GM12878 (cell line): ENCODE results near the gene ANKRD40CL. TPM values are rescaled to one million over a fixed set of nuclear protein-coding genes. Genes with fewer than 3 reads are reported as not detected.

ENCODE experiments used
- ATAC-seq: fragments of 200-7000 bp; cut with Tn5 transposase; 3 replicates; pipeline ENCODE4 v1.9.1; 2020; ENCODE audit warnings: mild to moderate bottlenecking, moderate library complexity
- BruUV-seq: library from RNA; stranded (reverse); fragments of 400-500 nt; replicated peaks from 2 replicates; lab custom pipeline; 2021; lab: Mats Ljungman, UMichigan
- CTCF ChIA-PET: fragments of 300-600 bp; sonication (Branson Sonifier 250); formaldehyde crosslinking; extraction: SDS; loops from one replicate; lab custom pipeline; 2021; ENCODE audit warnings: inconsistent platforms; lab: Yijun Ruan, JAX
- POLR2A ChIA-PET: fragments of 350-600 bp; formaldehyde crosslinking; extraction: SDS; loops from one replicate; lab custom pipeline; 2021; ENCODE audit warnings: inconsistent platforms; lab: Charles Lee
- RAD21 ChIA-PET: fragments of 300-600 bp; sonication (Branson Sonifier 250); formaldehyde crosslinking; loops from one replicate; lab custom pipeline; 2023; ENCODE audit warnings: antibody characterized with exemption; ENCODE audit not compliant: unreplicated experiment; lab: Charles Lee
- SMC1A ChIA-PET: fragments of 300-600 bp; sonication (Branson Sonifier 250); formaldehyde crosslinking; loops from one replicate; lab custom pipeline; 2023; ENCODE audit not compliant: unreplicated experiment, uncharacterized antibody; lab: Charles Lee
- DNase-seq: peaks from one replicate; pipeline ENCODE4 v3.0.0-alpha.2; 2011; ENCODE audit warnings: low read depth, low spot score
- FAIRE-seq: peaks from 3 replicates; lab custom pipeline; 2011; peaks lifted over from hg19 to GRCh38; lab: Jason Lieb, UNC
- H2AFZ ChIP-seq: 2 replicates; pipeline ENCODE4 v1.6.0; 2011; ENCODE audit warnings: low read depth, low read length, control low read depth; ENCODE audit not compliant: control insufficient read depth
- H3K27ac ChIP-seq: 2 replicates; pipeline ENCODE4 v1.5.1; 2011; ENCODE audit warnings: control low read depth; ENCODE audit not compliant: control insufficient read depth, insufficient read depth
- H3K27me3 ChIP-seq, 2 experiments: replicated peaks in 1 of 2; 2 replicates each; pipeline versions ENCODE4 v1.6.0 to v1.6.1; 2011; ENCODE audit warnings: low read length in 1 of 2; ENCODE audit not compliant: control insufficient read depth in 2 of 2, insufficient read depth in 2 of 2
- H3K36me3 ChIP-seq, 2 experiments: 2 replicates each; pipeline ENCODE4 v1.5.1; 2011; ENCODE audit warnings: low read length in 1 of 2; ENCODE audit not compliant: control insufficient read depth in 2 of 2, insufficient read depth in 2 of 2
- H3K4me1 ChIP-seq: 2 replicates; pipeline ENCODE4 v1.6.1; 2011; ENCODE audit warnings: mild to moderate bottlenecking, low read length, moderate library complexity, mixed read lengths; ENCODE audit not compliant: control insufficient read depth, insufficient read depth
- H3K4me2 ChIP-seq: 2 replicates; pipeline ENCODE4 v1.6.0; 2011; ENCODE audit warnings: control low read depth; ENCODE audit not compliant: control insufficient read depth, insufficient read depth
- H3K4me3 ChIP-seq: fragments of 200-600 bp; sonication (generic); 2 replicates; pipeline ENCODE4 v1.5.1; 2016
- H3K79me2 ChIP-seq: 2 replicates; pipeline ENCODE4 v1.6.0; 2011; ENCODE audit warnings: low read length; ENCODE audit not compliant: control insufficient read depth, insufficient read depth
- H3K9ac ChIP-seq: 2 replicates; pipeline ENCODE4 v1.8.0; 2011; ENCODE audit warnings: low read length, control low read depth, mixed read lengths; ENCODE audit not compliant: control insufficient read depth, insufficient read depth
- H3K9me3 ChIP-seq: replicated peaks from 3 replicates; pipeline ENCODE4 v1.5.1; 2011; ENCODE audit warnings: mild to moderate bottlenecking, low read length; ENCODE audit not compliant: control insufficient read depth, insufficient read depth
- H4K20me1 ChIP-seq: 2 replicates; pipeline ENCODE4 v1.6.0; 2011; ENCODE audit not compliant: control insufficient read depth, insufficient read depth
- NFYB ChIP-seq: IDR thresholded peaks from 2 replicates; pipeline ENCODE4 v1.6.1; 2011; ENCODE audit warnings: low read depth, mild to moderate bottlenecking, low read length, improper control_type of control experiment, moderate library complexity; ENCODE audit not compliant: insufficient read depth
- TCF3 ChIP-seq: IDR thresholded peaks from 2 replicates; pipeline ENCODE4 v1.6.1; 2012; ENCODE audit warnings: low read depth, mild to moderate bottlenecking, low read length, borderline replicate concordance; ENCODE audit not compliant: insufficient read depth
- WGBS: methylation state at CpG from one replicate; pipeline ENCODE4 v1.1.6; 2016; ENCODE audit warnings: low lambda C conversion rate; ENCODE audit not compliant: insufficient replicate concordance, insufficient coverage; ENCODE audit errors: missing lambda C conversion rate; 5-methylcytosine and 5-hydroxymethylcytosine counted together
- in situ Hi-C: fragments of 300-500 bp; cut with MboI; formaldehyde crosslinking; loops from 9 replicates; pipeline ENCODE4 v1.14.3; 2018; ENCODE audit warnings: mixed read lengths
- intact Hi-C: fragments of 100-400 bp; cut with micrococcal nuclease; formaldehyde crosslinking; loops from one replicate; pipeline ENCODE4 v1.14.2; 2022; ENCODE audit not compliant: unreplicated experiment
- polyA plus RNA-seq, 11 experiments: library from polyadenylated mRNA; depleted of rRNA in 4 of 11; unstranded in 6 of 11; stranded (reverse) in 5 of 11; fragments of >200 nt; fragmentation: Nextera tagmentation in 4 of 11; fragmentation: Illumina TruSeq in 1 of 11; extraction: Ambion mirVana in 4 of 11; extraction: Trizol in 1 of 11; gene quantifications; 1 replicate in 1 of 11; 2 replicates in 10 of 11; pipeline versions ENCODE4 v1.2.1 to v1.2.3, GENCODE V29; 2011 to 2016; ENCODE audit warnings: inconsistent platforms in 2 of 11, missing spikeins in 2 of 11, low read depth in 1 of 11
- total RNA-seq, 4 experiments: library from RNA; depleted of rRNA in 3 of 4; stranded (reverse); fragments of >200 nt in 3 of 4; fragmentation: Illumina TruSeq in 1 of 4; extraction: Trizol in 1 of 4; gene quantifications; 2 replicates each; pipeline versions ENCODE4 v1.2.1 to v1.2.3, GENCODE V29; 2013 to 2021
- TF ChIP-seq, protein P1 (sequence below): fragments of 450-650 bp; IDR thresholded peaks from 2 replicates; pipeline ENCODE4 v1.6.1; 2017; ENCODE audit warnings: mild to moderate bottlenecking

Gene ANKRD40CL
- total and polyA plus RNA-seq, 10 of the 15 experiments (the other 5 are each of a cell fraction or from before 2014, with no cell fraction given) = not detected

DNA sequence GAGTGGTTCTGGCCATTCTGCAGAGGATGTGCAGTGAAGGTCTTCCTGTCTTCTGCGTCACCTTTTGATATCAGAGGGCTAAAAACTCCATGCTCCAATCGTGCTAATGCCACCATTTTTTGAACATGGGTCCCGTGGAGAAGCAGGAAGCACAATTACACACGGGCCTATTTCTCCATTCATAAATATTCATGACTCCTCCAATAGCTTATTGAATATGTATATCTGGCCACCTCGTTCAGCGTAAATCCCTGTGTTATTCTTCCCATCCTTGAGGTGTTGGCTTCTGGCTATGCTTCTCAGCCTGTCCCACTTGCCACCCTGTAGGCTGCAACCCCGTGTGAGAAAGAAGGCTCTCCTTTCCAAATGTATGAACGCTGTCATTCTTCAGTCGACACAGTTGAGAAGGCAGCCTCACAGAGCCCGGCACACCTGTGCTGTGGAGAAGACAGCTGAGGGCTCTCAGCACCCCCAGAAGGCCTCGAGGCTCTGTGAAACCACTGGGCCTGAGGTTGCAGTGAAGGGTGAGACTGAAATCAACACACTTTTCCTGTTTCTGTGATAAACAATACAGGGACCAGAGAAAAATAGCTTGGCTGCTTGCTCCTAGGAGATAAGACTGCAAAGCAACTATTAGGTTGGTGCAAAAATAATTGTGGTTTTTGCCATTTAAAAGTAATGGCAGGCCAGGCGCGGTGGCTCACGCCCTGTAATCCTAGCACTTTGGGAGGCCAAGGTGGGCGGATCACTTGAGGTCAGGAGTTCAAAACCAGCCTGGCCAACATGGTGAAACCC, 4.9 kb upstream of the ANKRD40CL start:
- peak; percentile 34; the same call in 1 of the 3 replicates for ATAC-seq
- BruUV-seq = no TSS peak
- intact Hi-C loops (no loop called here), in situ Hi-C loops (no loop called here)
- FAIRE-seq = no peak
- TF ChIP-seq, protein P1, sequence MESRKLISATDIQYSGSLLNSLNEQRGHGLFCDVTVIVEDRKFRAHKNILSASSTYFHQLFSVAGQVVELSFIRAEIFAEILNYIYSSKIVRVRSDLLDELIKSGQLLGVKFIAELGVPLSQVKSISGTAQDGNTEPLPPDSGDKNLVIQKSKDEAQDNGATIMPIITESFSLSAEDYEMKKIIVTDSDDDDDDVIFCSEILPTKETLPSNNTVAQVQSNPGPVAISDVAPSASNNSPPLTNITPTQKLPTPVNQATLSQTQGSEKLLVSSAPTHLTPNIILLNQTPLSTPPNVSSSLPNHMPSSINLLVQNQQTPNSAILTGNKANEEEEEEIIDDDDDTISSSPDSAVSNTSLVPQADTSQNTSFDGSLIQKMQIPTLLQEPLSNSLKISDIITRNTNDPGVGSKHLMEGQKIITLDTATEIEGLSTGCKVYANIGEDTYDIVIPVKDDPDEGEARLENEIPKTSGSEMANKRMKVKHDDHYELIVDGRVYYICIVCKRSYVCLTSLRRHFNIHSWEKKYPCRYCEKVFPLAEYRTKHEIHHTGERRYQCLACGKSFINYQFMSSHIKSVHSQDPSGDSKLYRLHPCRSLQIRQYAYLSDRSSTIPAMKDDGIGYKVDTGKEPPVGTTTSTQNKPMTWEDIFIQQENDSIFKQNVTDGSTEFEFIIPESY = peak; percentile 68; the same call in 1 of the 2 replicates
- TF ChIP-seq NFYB (no peak), TCF3 (0 out of 2 replicates have a peak, but pooled peaks have one; percentile 20)
- SMC1A ChIA-PET = interaction anchor here (0.6 kb wide), 1 partner anchor 185 kb away, joined by 3 read pairs; no protein-coding TSS in a partner anchor
- CTCF ChIA-PET = interaction anchor here (1.0 to 3.7 kb wide), 2 partner anchors 11 to 81 kb away, joined by 4 to 14 read pairs; no protein-coding TSS in a partner anchor
- Histone ChIP-seq H3K27me3 (no peaks in the 10 kb centered on the region), H3K9ac (no peak overlapping the region), H4K20me1 (no peaks in the 10 kb centered on the region), H3K36me3 (no peaks in the 10 kb centered on the region), H3K27ac (no peak overlapping the region), H3K4me2 (peak overlapping the region; percentile 30; the same call in 1 of the 2 replicates), H3K9me3 (no peaks in the 10 kb centered on the region), H3K4me3 (no peak overlapping the region), H3K79me2 (no peaks in the 10 kb centered on the region), H3K4me1 (peaks cover 8% of the 10 kb centered on the region), H2AFZ (peak overlapping the region; percentile 41; the same call in 1 of the 2 replicates)
- POLR2A ChIA-PET = no interaction called here
- RAD21 ChIA-PET = no interaction called here
- DNase-seq = no peak
- WGBS = 43% methylated on average over 15 of the region's 15 CpGs
